Body of pancreas (tissue), 4 donors: Measurements from ENCODE around the gene OTX1.

Source experiments
- POLR2A ChIP-seq, 3 donors: fragments of 450-650 bp; IDR thresholded peaks; one replicate each; pipeline ENCODE4 v1.6.1; 2016; ENCODE audit warnings: antibody characterized with exemption in 3 of 3, mild to moderate bottlenecking in 2 of 3
- TF ChIP-seq, protein P1 (sequence below), 7 experiments: fragments of 450-650 bp in 4 of 7; fragments of 200-600 bp in 3 of 7; sonication (generic) in 3 of 7; IDR thresholded peaks; one replicate each; pipeline ENCODE4 v1.5.1; 2016 to 2019; ENCODE audit warnings: antibody characterized with exemption in 7 of 7

DNA sequence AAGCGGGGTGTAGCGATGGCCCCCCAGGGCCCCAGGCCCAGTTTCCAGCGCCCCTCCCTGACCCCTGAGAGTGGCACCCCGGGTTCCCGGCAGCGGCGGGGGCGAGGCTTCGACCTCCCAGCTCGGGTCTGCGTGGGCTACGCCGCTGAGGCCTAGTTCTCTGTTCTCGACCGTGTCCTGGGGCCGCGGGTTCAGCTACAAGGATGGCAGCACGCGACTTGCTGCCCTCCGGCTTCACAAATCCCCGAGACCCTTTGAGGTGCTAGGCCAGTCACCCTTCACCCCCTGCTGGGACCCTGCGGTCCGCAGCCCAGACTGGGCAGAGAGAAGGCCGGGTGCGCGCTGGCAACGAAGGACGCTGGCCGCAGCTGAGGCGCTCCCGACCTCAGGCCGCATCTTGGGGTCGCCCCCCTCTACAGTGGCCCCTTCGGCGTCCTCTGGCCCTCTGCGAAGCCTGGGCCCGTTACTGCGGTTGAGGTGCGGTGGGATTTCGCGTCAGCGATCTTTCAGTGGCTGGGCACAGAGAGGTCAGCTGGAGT lies 1.2 kb downstream of the OTX1 start:
- TF ChIP-seq, protein P1, sequence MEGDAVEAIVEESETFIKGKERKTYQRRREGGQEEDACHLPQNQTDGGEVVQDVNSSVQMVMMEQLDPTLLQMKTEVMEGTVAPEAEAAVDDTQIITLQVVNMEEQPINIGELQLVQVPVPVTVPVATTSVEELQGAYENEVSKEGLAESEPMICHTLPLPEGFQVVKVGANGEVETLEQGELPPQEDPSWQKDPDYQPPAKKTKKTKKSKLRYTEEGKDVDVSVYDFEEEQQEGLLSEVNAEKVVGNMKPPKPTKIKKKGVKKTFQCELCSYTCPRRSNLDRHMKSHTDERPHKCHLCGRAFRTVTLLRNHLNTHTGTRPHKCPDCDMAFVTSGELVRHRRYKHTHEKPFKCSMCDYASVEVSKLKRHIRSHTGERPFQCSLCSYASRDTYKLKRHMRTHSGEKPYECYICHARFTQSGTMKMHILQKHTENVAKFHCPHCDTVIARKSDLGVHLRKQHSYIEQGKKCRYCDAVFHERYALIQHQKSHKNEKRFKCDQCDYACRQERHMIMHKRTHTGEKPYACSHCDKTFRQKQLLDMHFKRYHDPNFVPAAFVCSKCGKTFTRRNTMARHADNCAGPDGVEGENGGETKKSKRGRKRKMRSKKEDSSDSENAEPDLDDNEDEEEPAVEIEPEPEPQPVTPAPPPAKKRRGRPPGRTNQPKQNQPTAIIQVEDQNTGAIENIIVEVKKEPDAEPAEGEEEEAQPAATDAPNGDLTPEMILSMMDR (IDR thresholded peaks at IDR 0.05): no peak
- no peak for TF ChIP-seq POLR2A (IDR thresholded peaks at IDR 0.05)
